ENCODE results near the gene ARPC4. TPM values are rescaled to one million over a fixed set of nuclear protein-coding genes. Genes with fewer than 3 reads are reported as not detected.
"Not testable (repeated sequence)": the region's sequence is repeated elsewhere in the genome, so short reads cannot be mapped to it uniquely, and the experiment has no call there.

ARPC4 gene
- total RNA-seq, 6 experiments from 2014 or later = 42.0 to 80.3 (median 57.3) TPM

DNA sequence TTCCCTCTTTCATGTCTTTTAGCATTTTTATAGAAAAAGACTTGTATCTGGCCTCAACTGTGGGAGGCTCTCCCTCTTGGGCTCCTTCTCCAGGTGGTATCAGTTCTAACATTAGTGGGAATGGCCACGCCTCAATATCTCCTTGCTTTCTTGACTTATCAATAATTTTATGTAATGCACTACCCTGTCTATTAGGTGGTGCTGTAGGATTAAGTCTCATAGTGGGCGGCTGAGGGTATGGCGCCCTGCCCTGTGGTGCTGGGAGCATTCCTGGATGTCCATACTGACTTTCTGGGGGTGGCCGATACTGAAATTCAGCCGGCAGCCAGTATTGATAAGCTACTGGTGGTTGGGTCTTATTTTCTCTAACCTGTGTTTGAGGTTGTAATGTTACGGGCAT is 59.6 kb downstream of the ARPC4 start:
- no peak for DNase-seq
- H3K4me1 ChIP-seq = peaks cover 0 to 26% (median 4%) of the 10 kb centered on the region in 4 donors
- WGBS (ENCODE audit: insufficient coverage, low coverage, low lambda C conversion rate, missing lambda C conversion rate) = 94% methylated on average over 3 of the region's 6 CpGs
- H3K36me3 ChIP-seq = no peaks in the 10 kb centered on the region
- TF ChIP-seq, protein P1, sequence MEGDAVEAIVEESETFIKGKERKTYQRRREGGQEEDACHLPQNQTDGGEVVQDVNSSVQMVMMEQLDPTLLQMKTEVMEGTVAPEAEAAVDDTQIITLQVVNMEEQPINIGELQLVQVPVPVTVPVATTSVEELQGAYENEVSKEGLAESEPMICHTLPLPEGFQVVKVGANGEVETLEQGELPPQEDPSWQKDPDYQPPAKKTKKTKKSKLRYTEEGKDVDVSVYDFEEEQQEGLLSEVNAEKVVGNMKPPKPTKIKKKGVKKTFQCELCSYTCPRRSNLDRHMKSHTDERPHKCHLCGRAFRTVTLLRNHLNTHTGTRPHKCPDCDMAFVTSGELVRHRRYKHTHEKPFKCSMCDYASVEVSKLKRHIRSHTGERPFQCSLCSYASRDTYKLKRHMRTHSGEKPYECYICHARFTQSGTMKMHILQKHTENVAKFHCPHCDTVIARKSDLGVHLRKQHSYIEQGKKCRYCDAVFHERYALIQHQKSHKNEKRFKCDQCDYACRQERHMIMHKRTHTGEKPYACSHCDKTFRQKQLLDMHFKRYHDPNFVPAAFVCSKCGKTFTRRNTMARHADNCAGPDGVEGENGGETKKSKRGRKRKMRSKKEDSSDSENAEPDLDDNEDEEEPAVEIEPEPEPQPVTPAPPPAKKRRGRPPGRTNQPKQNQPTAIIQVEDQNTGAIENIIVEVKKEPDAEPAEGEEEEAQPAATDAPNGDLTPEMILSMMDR (IDR thresholded peaks at IDR 0.05) = no peak
- TF ChIP-seq POLR2A (IDR thresholded peaks at IDR 0.05) = no peak
- no peak overlapping the region for H3K27ac ChIP-seq
- intact Hi-C loops (cut with DNase I) = loop anchor here in 1 of 2 donors (10.0 kb wide), 1 partner anchor 72 kb away; no protein-coding TSS in a partner anchor
- ATAC-seq = no peak
- no peak overlapping the region for H3K4me3 ChIP-seq
- no peaks in the 10 kb centered on the region for H3K9me3 ChIP-seq
- H3K27me3 ChIP-seq = no peaks in the 10 kb centered on the region

DNA sequence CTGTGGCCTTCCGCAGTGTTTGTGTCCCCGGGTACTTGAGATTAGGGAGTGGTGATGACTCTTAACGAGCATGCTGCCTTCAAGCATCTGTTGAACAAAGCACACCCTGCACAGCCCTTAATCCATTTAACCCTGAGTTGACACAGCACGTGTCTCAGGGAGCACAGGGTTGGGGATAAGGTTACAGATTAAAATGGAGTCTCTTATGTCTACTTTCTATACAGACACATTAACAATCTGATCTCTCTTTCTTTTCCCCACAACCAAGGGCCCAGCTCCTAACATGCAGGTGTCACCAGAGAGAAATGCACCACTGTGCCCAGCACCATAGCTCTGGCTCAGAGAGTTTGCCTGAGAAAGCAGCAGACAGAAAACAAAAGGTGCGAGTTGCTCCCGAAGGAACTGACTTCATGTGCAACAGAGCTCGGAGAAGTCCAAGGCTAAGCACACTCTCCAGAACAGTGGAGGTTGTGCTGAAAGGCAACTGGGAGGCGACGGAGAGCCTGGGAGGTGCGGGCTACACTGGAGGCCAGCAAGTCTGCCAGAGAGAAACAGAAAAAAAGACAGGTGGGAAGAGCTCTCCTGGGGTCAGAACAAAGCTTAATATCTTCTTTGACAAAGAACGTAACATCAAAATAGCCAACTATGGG is 61.5 kb downstream of the ARPC4 start:
- DNase-seq = not testable (repeated sequence)

DNA sequence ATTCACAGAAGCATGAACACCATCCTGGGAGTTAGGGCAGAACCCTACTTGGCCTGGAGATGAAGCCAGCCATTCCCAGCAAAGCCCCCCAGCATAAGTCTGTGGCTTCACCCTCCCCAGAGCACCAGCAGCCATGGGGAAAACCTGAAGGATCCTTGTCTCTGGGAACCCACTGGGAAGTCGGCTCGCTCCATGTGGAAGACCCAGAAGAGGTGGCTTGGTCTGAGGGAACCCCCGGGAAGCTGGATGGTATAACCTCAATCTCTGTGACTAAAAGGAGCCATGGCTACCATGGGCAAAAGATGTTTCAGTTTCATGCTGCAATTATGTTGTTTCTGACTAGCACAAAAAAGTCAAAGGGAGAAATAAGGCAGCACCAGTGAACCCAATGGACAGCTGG is 62.7 kb downstream of the ARPC4 start:
- Histone ChIP-seq H3K27ac (no peak overlapping the region), H3K4me1 (peaks cover 0 to 9% (median 0%) of the 10 kb centered on the region in 4 donors), H3K27me3 (no peaks in the 10 kb centered on the region), H3K9me3 (no peaks in the 10 kb centered on the region), H3K36me3 (no peaks in the 10 kb centered on the region), H3K4me3 (no peak overlapping the region)
- DNase-seq = no peak
- WGBS (ENCODE audit: insufficient coverage, low coverage, low lambda C conversion rate, missing lambda C conversion rate) = no CpG with 5 or more reads among the region's 3 CpGs
- TF ChIP-seq, protein P1 (IDR thresholded peaks at IDR 0.05) = no peak
- no peak for TF ChIP-seq POLR2A (IDR thresholded peaks at IDR 0.05)
- no peak for ATAC-seq
- intact Hi-C loops (cut with DNase I) = loop anchor here in 1 of 2 donors (10.0 kb wide), 1 partner anchor 69 kb away; no protein-coding TSS in a partner anchor

More for the DNA sequence above, 61.5 kb downstream of the ARPC4 start:
- not testable (repeated sequence) for ATAC-seq, H3K27ac ChIP-seq, H3K27me3 ChIP-seq, H3K4me3 ChIP-seq, H3K9me3 ChIP-seq, H3K36me3 ChIP-seq
- peaks cover 0 to 17% (median 3%) of the 10 kb centered on the region in 4 donors for H3K4me1 ChIP-seq
- 82% methylated on average over 8 of the region's 11 CpGs for WGBS (ENCODE audit: insufficient coverage, low coverage, low lambda C conversion rate, missing lambda C conversion rate)
- intact Hi-C loops (cut with DNase I) = loop anchor here in 1 of 2 donors (10.0 kb wide), 1 partner anchor 70 kb away; no protein-coding TSS in a partner anchor

Other genes with a start within 250 kb of the ARPC4 start
- gene LHFPL4, start 239.3 kb upstream of the ARPC4 start, total RNA-seq = under 1 TPM in 1 of 6 experiments, not detected in 5; 0.07 TPM
- 10 to 100 TPM; 15.8 to 20.0 (median 18.8) TPM for gene MTMR14, start 143.6 kb upstream of the ARPC4 start, total RNA-seq
- gene CPNE9, start 89.2 kb upstream of the ARPC4 start, total RNA-seq = not detected
- gene BRPF1, start 61.3 kb upstream of the ARPC4 start, total RNA-seq = 1 to 10 TPM; 3.5 to 5.4 (median 5.1) TPM
- gene OGG1, start 43.1 kb upstream of the ARPC4 start, total RNA-seq = 10 to 100 TPM; 12.3 to 27.8 (median 15.7) TPM
- 10 to 100 TPM; 10.8 to 33.4 (median 24.5) TPM for gene CAMK1, start 23.1 kb upstream of the ARPC4 start, total RNA-seq
- 10 to 100 TPM; 24.6 to 43.8 (median 28.1) TPM for gene TADA3, start 609 bp upstream of the ARPC4 start, total RNA-seq
- gene TTLL3, start 17.2 kb downstream of the ARPC4 start, total RNA-seq = 10 to 100 TPM in 3 of 6 experiments, 1 to 10 TPM in 3; 4.5 to 11.0 (median 8.6) TPM
- 10 to 100 TPM; 15.8 to 34.6 (median 22.4) TPM for gene RPUSD3, start 50.9 kb downstream of the ARPC4 start, total RNA-seq
- 100 to 1,000 TPM in 1 of 6 experiments, 10 to 100 TPM in 1, 1 to 10 TPM in 4; 1.0 to 101 (median 2.7) TPM for gene CIDEC, start 87.2 kb downstream of the ARPC4 start, total RNA-seq
- 10 to 100 TPM; 20.5 to 40.6 (median 26.5) TPM for gene JAGN1, start 97.5 kb downstream of the ARPC4 start, total RNA-seq
- gene IL17RE, start 109.8 kb downstream of the ARPC4 start, total RNA-seq = 1 to 10 TPM; 1.1 to 4.6 (median 2.2) TPM
- gene IL17RC, start 124.0 kb downstream of the ARPC4 start, total RNA-seq = 10 to 100 TPM; 19.5 to 53.4 (median 40.1) TPM
- 10 to 100 TPM; 22.4 to 43.5 (median 30.5) TPM for gene CRELD1, start 140.8 kb downstream of the ARPC4 start, total RNA-seq
- under 1 TPM; 0.19 to 0.92 (median 0.35) TPM for gene PRRT3, start 159.3 kb downstream of the ARPC4 start, total RNA-seq
- 10 to 100 TPM; 37.3 to 67.9 (median 51.2) TPM for gene EMC3, start 193.8 kb downstream of the ARPC4 start, total RNA-seq
- 1 to 10 TPM in 4 of 6 experiments, under 1 TPM in 2; 0.40 to 4.8 (median 1.8) TPM for gene FANCD2, start 233.4 kb downstream of the ARPC4 start, total RNA-seq